IMR-90 (cell line): Measurements from ENCODE around the gene POMT2.

Experiments
- BHLHE40 ChIP-seq: fragments of 150-350 bp; IDR thresholded peaks from 2 replicates; pipeline ENCODE4 v1.6.1; 2016; ENCODE audit warnings: mild to moderate bottlenecking, low read depth, low read length
- CEBPB ChIP-seq: IDR thresholded peaks from 2 replicates; pipeline ENCODE4 v1.6.1; 2012; ENCODE audit warnings: low read depth, low read length, improper control_type of control experiment
- MAFK ChIP-seq: IDR thresholded peaks from 2 replicates; pipeline ENCODE4 v1.6.1; 2012; ENCODE audit warnings: low read depth, low read length, improper control_type of control experiment
- MAZ ChIP-seq: IDR thresholded peaks from 2 replicates; pipeline ENCODE4 v1.6.1; 2012; ENCODE audit warnings: low read depth, mild to moderate bottlenecking, low read length, improper control_type of control experiment, moderate library complexity, borderline replicate concordance
- MXI1 ChIP-seq: IDR thresholded peaks from 2 replicates; pipeline ENCODE4 v1.6.1; 2012; ENCODE audit warnings: low read depth, mild to moderate bottlenecking, low read length, moderate library complexity, borderline replicate concordance
- NFE2L2 ChIP-seq: fragments of 150-350 bp; IDR thresholded peaks from 2 replicates; pipeline ENCODE4 v1.6.1; 2016; ENCODE audit warnings: low read depth, mild to moderate bottlenecking, low read length
- POLR2A ChIP-seq: IDR thresholded peaks from 2 replicates; pipeline ENCODE4 v1.6.1; 2012; ENCODE audit warnings: mild to moderate bottlenecking, low read depth, low read length
- RAD21 ChIP-seq: IDR thresholded peaks from 2 replicates; pipeline ENCODE4 v1.6.1; 2012; ENCODE audit warnings: low read length, improper control_type of control experiment
- RCOR1 ChIP-seq: IDR thresholded peaks from 2 replicates; pipeline ENCODE4 v1.6.1; 2012; ENCODE audit warnings: mild to moderate bottlenecking, low read length, improper control_type of control experiment; ENCODE audit not compliant: insufficient replicate concordance
- RFX5 ChIP-seq: IDR thresholded peaks from 2 replicates; pipeline ENCODE4 v1.8.0; 2012; ENCODE audit warnings: low read depth, mild to moderate bottlenecking, low read length, moderate library complexity
- SMC3 ChIP-seq: fragments of 150-350 bp; IDR thresholded peaks from 2 replicates; pipeline ENCODE4 v1.6.1; 2016; ENCODE audit warnings: low read depth, mild to moderate bottlenecking, antibody characterized with exemption, low read length, moderate library complexity
- TF ChIP-seq, protein P1 (sequence below): conservative IDR thresholded peaks from 2 replicates; pipeline ENCODE4 v1.5.1; 2012; ENCODE audit warnings: mild to moderate bottlenecking, low read depth, low read length, improper control_type of control experiment
- TF ChIP-seq, protein P2 (sequence below): fragments of 150-350 bp; IDR thresholded peaks from 2 replicates; pipeline ENCODE4 v1.6.1; 2017; ENCODE audit warnings: mild to moderate bottlenecking, antibody characterized with exemption, low read length, low read depth

DNA sequence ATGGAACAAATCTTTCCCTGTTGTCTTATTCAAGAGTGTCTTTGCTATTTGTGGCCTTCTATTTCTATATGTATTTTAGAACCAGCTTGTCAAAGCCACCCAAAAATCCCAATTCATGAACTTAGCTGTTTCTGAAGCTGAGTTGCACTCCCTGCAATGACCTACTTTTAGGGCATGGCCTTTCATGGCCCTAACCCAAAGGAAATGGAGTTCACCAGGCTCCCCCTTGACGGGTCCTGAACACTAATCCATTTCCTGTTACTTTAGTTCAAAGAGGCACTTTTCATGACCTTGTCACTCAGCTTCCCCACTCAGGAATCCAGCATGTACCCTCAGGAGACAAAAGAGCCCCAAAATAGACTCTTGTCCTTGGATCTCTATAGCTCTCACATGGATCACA, 48.6 kb upstream of the POMT2 start:
- TF ChIP-seq, protein P1, sequence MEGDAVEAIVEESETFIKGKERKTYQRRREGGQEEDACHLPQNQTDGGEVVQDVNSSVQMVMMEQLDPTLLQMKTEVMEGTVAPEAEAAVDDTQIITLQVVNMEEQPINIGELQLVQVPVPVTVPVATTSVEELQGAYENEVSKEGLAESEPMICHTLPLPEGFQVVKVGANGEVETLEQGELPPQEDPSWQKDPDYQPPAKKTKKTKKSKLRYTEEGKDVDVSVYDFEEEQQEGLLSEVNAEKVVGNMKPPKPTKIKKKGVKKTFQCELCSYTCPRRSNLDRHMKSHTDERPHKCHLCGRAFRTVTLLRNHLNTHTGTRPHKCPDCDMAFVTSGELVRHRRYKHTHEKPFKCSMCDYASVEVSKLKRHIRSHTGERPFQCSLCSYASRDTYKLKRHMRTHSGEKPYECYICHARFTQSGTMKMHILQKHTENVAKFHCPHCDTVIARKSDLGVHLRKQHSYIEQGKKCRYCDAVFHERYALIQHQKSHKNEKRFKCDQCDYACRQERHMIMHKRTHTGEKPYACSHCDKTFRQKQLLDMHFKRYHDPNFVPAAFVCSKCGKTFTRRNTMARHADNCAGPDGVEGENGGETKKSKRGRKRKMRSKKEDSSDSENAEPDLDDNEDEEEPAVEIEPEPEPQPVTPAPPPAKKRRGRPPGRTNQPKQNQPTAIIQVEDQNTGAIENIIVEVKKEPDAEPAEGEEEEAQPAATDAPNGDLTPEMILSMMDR, result no peak
- no peak for TF ChIP-seq CEBPB
- TF ChIP-seq POLR2A, result no peak
- no peak for TF ChIP-seq BHLHE40
- no peak for TF ChIP-seq RFX5
- TF ChIP-seq RAD21, result no peak
- TF ChIP-seq MAFK, result no peak
- TF ChIP-seq, protein P2, sequence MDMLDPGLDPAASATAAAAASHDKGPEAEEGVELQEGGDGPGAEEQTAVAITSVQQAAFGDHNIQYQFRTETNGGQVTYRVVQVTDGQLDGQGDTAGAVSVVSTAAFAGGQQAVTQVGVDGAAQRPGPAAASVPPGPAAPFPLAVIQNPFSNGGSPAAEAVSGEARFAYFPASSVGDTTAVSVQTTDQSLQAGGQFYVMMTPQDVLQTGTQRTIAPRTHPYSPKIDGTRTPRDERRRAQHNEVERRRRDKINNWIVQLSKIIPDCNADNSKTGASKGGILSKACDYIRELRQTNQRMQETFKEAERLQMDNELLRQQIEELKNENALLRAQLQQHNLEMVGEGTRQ, result no peak
- TF ChIP-seq MXI1, result no peak
- no peak for TF ChIP-seq NFE2L2
- TF ChIP-seq RCOR1, result no peak
- no peak for TF ChIP-seq MAZ
- TF ChIP-seq SMC3, result no peak
